T-cell (primary cell): ENCODE measurements around the gene TNS4. TPM values are rescaled to one million over a fixed set of nuclear protein-coding genes. Genes with fewer than 3 reads are reported as not detected.

ENCODE experiments used
- ATAC-seq, 4 experiments: fragments of 200-7000 bp in 3 of 4; fragments of 150-1000 bp in 1 of 4; cut with Tn5 transposase; replicated peaks in 1 of 4; 1 replicate in 3 of 4; 2 replicates in 1 of 4; pipeline ENCODE4 v1.10.0; 2021; ENCODE audit warnings: moderate library complexity in 3 of 4, mild to moderate bottlenecking in 2 of 4, moderate number of reproducible peaks in 1 of 4
- CTCF ChIA-PET, 2 donors: fragments of 300-600 bp; sonication (Branson Sonifier 250); formaldehyde crosslinking; loops; one replicate each; lab custom pipeline; 2022; ENCODE audit warnings: antibody characterized with exemption in 2 of 2; lab: Charles Lee
- POLR2A ChIA-PET, 2 donors: fragments of 300-600 bp; sonication (Branson Sonifier 250); formaldehyde crosslinking; loops; one replicate each; lab custom pipeline; 2022; ENCODE audit warnings: antibody characterized with exemption in 2 of 2; lab: Charles Lee
- DNase-seq, 35 experiments: peaks; one replicate each; pipeline versions ENCODE4 v3.0.0 to v3.0.0-alpha.2; 2013 to 2023
- H3K27ac ChIP-seq: one replicate; pipeline ENCODE4 v1.5.1; 2013; ENCODE audit warnings: low read length
- H3K27me3 ChIP-seq, 2 experiments: replicated peaks in 1 of 2; 1 replicate in 1 of 2; 2 replicates in 1 of 2; pipeline versions ENCODE4 v1.6.1 to v1.7.0; 2013; ENCODE audit warnings: low read length in 1 of 2, mixed read lengths in 1 of 2; ENCODE audit not compliant: control insufficient read depth in 2 of 2, insufficient read depth in 2 of 2; ENCODE audit errors: extremely low read depth in 1 of 2
- H3K36me3 ChIP-seq, 2 donors: 1 replicate in 1 of 2; 2 replicates in 1 of 2; pipeline versions ENCODE4 v1.6.1 to v1.7.0; 2013; ENCODE audit warnings: low read length in 1 of 2; ENCODE audit not compliant: control insufficient read depth in 2 of 2, insufficient read depth in 1 of 2; ENCODE audit errors: extremely low read depth in 1 of 2
- H3K4me1 ChIP-seq, 2 experiments: 1 replicate in 1 of 2; 2 replicates in 1 of 2; pipeline versions ENCODE4 v1.6.1 to v1.7.0; 2013; ENCODE audit warnings: low read length in 2 of 2, mixed read lengths in 1 of 2; ENCODE audit not compliant: insufficient read depth in 2 of 2, control insufficient read depth in 1 of 2; ENCODE audit errors: extremely low read depth in 1 of 2
- H3K4me3 ChIP-seq, 2 donors: 1 replicate in 1 of 2; 2 replicates in 1 of 2; pipeline versions ENCODE4 v1.5.1 to v1.7.0; 2013; ENCODE audit warnings: mild to moderate bottlenecking in 2 of 2, low read length in 1 of 2, moderate library complexity in 1 of 2; ENCODE audit not compliant: control insufficient read depth in 1 of 2; ENCODE audit errors: extremely low read depth in 1 of 2
- H3K9me3 ChIP-seq: 2 replicates; pipeline ENCODE4 v1.7.0; 2013
- H3K27ac Mint-ChIP-seq, 2 donors: one replicate each; pipeline ENCODE4 v1.8.0; 2020 to 2021; ENCODE audit warnings: mild to moderate bottlenecking in 2 of 2, mixed read lengths in 2 of 2
- H3K27me3 Mint-ChIP-seq, 2 donors: one replicate each; pipeline ENCODE4 v1.8.0; 2021 to 2022; ENCODE audit warnings: mixed read lengths in 2 of 2
- H3K36me3 Mint-ChIP-seq: one replicate; pipeline ENCODE4 v1.8.0; 2021; ENCODE audit warnings: mixed read lengths
- H3K4me1 Mint-ChIP-seq, 3 donors: one replicate each; pipeline ENCODE4 v1.8.0; 2020 to 2022; ENCODE audit warnings: mixed read lengths in 3 of 3, mild to moderate bottlenecking in 1 of 3
- H3K4me3 Mint-ChIP-seq, 3 donors: one replicate each; pipeline ENCODE4 v1.8.0; 2020 to 2022; ENCODE audit warnings: mild to moderate bottlenecking in 3 of 3, mixed read lengths in 3 of 3, moderate library complexity in 3 of 3
- H3K9me3 Mint-ChIP-seq, 3 donors: one replicate each; pipeline ENCODE4 v1.8.0; 2020 to 2022; ENCODE audit warnings: mixed read lengths in 3 of 3
- WGBS: methylation state at CpG from one replicate; pipeline ENCODE4 v1.1.5; 2013; ENCODE audit warnings: missing lambda C conversion rate; ENCODE audit not compliant: insufficient coverage; 5-methylcytosine and 5-hydroxymethylcytosine counted together
- total RNA-seq, 35 experiments: library from RNA in 6 of 35; stranded (reverse) in 6 of 35; fragments of 120-200 nt in 1 of 35; gene quantifications; one replicate each; pipeline versions ENCODE4 v1.2.1 to v1.2.4 and lab custom pipeline; 2013 to 2026

The TNS4 gene
- total RNA-seq, 5 donors from 2014 or later (not counting 1 experiment from before 2014, with no cell fraction given), result 0.55 to 3.7 (median 0.66) TPM

- WGBS, result 93% methylated on average over 7 of the region's 10 CpGs
- CTCF ChIA-PET, result interaction anchor here in 1 of 2 donors (0.6 kb wide), 1 partner anchor 1399 kb away, joined by 4 read pairs; no protein-coding TSS in a partner anchor
- Histone ChIP-seq H3K27me3 (peaks cover 0 to 18% of the 10 kb centered on the region in 2 experiments), H3K9me3 (no peaks in the 10 kb centered on the region), H3K4me3 (no peak overlapping the region), H3K4me1 (peaks cover 0 to 5% of the 10 kb centered on the region in 2 experiments), H3K27ac (no peak overlapping the region), H3K36me3 (no peaks in the 10 kb centered on the region)
- H3K27ac Mint-ChIP-seq, result no peak overlapping the region
- ATAC-seq, result no peak
- H3K36me3 Mint-ChIP-seq, result no peaks in the 10 kb centered on the region
- peaks cover 0 to 3% of the 10 kb centered on the region in 2 donors for H3K27me3 Mint-ChIP-seq
- H3K9me3 Mint-ChIP-seq, result no peaks in the 10 kb centered on the region
- no peak for DNase-seq
- peaks cover 3 to 23% (median 5%) of the 10 kb centered on the region in 3 donors for H3K4me1 Mint-ChIP-seq
- no peak overlapping the region for H3K4me3 Mint-ChIP-seq
- POLR2A ChIA-PET, result no interaction called here
Observed at GRCh38 chr17:40500709-40501108, 714 bp downstream of the TNS4 start.

- H3K36me3 Mint-ChIP-seq, result no peaks in the 10 kb centered on the region
- DNase-seq (no peak), ATAC-seq (no peak)
- no peak overlapping the region for H3K27ac Mint-ChIP-seq
- CTCF ChIA-PET, result no interaction called here
- Histone ChIP-seq H3K9me3 (no peaks in the 10 kb centered on the region), H3K27ac (no peak overlapping the region), H3K4me3 (no peak overlapping the region), H3K27me3 (peaks cover 0 to 18% of the 10 kb centered on the region in 2 experiments), H3K4me1 (peaks cover 0 to 5% of the 10 kb centered on the region in 2 experiments), H3K36me3 (no peaks in the 10 kb centered on the region)
- WGBS, result 100% methylated on average over 2 of the region's 11 CpGs
- POLR2A ChIA-PET, result no interaction called here
- peaks cover 0 to 3% of the 10 kb centered on the region in 2 donors for H3K27me3 Mint-ChIP-seq
- peaks cover under 1 to 19% (median 2%) of the 10 kb centered on the region in 3 donors for H3K4me1 Mint-ChIP-seq
- no peaks in the 10 kb centered on the region for H3K9me3 Mint-ChIP-seq
- no peak overlapping the region for H3K4me3 Mint-ChIP-seq
Observed at GRCh38 chr17:40500190-40500589, 1.2 kb downstream of the TNS4 start.

GRCh38 chr17:40499551-40500189 lies 1.8 kb downstream of the TNS4 start:
- H3K4me1 Mint-ChIP-seq, result peaks cover 0 to 17% (median 2%) of the 10 kb centered on the region in 3 donors
- H3K4me3 Mint-ChIP-seq, result no peak overlapping the region
- no peak overlapping the region for H3K27ac Mint-ChIP-seq
- Histone ChIP-seq H3K9me3 (no peaks in the 10 kb centered on the region), H3K27ac (no peak overlapping the region), H3K36me3 (no peaks in the 10 kb centered on the region), H3K4me1 (peaks cover 0 to 5% of the 10 kb centered on the region in 2 experiments), H3K27me3 (peaks cover 0 to 18% of the 10 kb centered on the region in 2 experiments), H3K4me3 (no peak overlapping the region)
- ATAC-seq, result no peak
- 73% methylated on average over 4 of the region's 17 CpGs for WGBS
- ChIA-PET POLR2A (no interaction called here), CTCF (no interaction called here)
- no peak for DNase-seq
- H3K36me3 Mint-ChIP-seq, result no peaks in the 10 kb centered on the region
- no peaks in the 10 kb centered on the region for H3K9me3 Mint-ChIP-seq
- H3K27me3 Mint-ChIP-seq, result peaks cover 0 to 3% of the 10 kb centered on the region in 2 donors

GRCh38 chr17:40498281-40499084 lies 2.9 kb downstream of the TNS4 start:
- Mint-ChIP-seq H3K36me3 (no peaks in the 10 kb centered on the region), H3K27me3 (peaks cover 0 to 3% of the 10 kb centered on the region in 2 donors), H3K9me3 (no peaks in the 10 kb centered on the region), H3K4me3 (no peak overlapping the region), H3K27ac (no peak overlapping the region), H3K4me1 (peaks cover 0 to 17% (median 2%) of the 10 kb centered on the region in 3 donors)
- Histone ChIP-seq H3K27ac (no peak overlapping the region), H3K4me1 (peaks cover 0 to 5% of the 10 kb centered on the region in 2 experiments), H3K27me3 (peaks cover 0 to 18% of the 10 kb centered on the region in 2 experiments), H3K36me3 (no peaks in the 10 kb centered on the region), H3K4me3 (no peak overlapping the region), H3K9me3 (no peaks in the 10 kb centered on the region)
- no peak for ATAC-seq
- DNase-seq, result no peak
- POLR2A ChIA-PET, result no interaction called here
- CTCF ChIA-PET, result interaction anchor here in 1 of 2 donors (0.5 to 0.6 kb wide), 2 partner anchors 22 to 125 kb away, joined by 3 to 4 read pairs; no protein-coding TSS in a partner anchor
- 100% methylated on average over 2 of the region's 9 CpGs for WGBS

- POLR2A ChIA-PET, result interaction anchor here in 1 of 2 donors (0.5 kb wide), 1 partner anchor 308 kb away, joined by 6 read pairs; no protein-coding TSS in a partner anchor
- DNase-seq, result no peak
- H3K36me3 Mint-ChIP-seq, result no peaks in the 10 kb centered on the region
Observed at GRCh38 chr17:40497695-40498094, 3.7 kb downstream of the TNS4 start.

More at GRCh38 chr17:40497695-40498094, 3.7 kb downstream of the TNS4 start:
- H3K4me1 ChIP-seq, result peaks cover 0 to 5% of the 10 kb centered on the region in 2 experiments
- Mint-ChIP-seq H3K27me3 (peaks cover 0 to 3% of the 10 kb centered on the region in 2 donors), H3K4me1 (peaks cover 0 to 17% (median 2%) of the 10 kb centered on the region in 3 donors), H3K4me3 (no peak overlapping the region), H3K9me3 (no peaks in the 10 kb centered on the region), H3K27ac (no peak overlapping the region)
- H3K36me3 ChIP-seq, result no peaks in the 10 kb centered on the region
- no CpG with 5 or more reads among the region's 2 CpGs for WGBS
- H3K27me3 ChIP-seq, result peaks cover 0 to 18% of the 10 kb centered on the region in 2 experiments
- H3K9me3 ChIP-seq, result no peaks in the 10 kb centered on the region
- CTCF ChIA-PET, result no interaction called here
- no peak for ATAC-seq
- H3K27ac ChIP-seq, result no peak overlapping the region
- H3K4me3 ChIP-seq, result no peak overlapping the region
